M059J (cell line): ENCODE data around the gene ARFIP2. TPM values are rescaled to one million over a fixed set of nuclear protein-coding genes. Genes with fewer than 3 reads are reported as not detected.

Experiments
- DNase-seq: peaks from one replicate; pipeline ENCODE4 v3.0.0-alpha.2; 2012; ENCODE audit warnings: low read depth
- total RNA-seq: library from RNA; depleted of rRNA; stranded (reverse); fragments of >200 nt; shearing (Covaris generic); gene quantifications from 2 replicates; pipeline ENCODE4 v1.2.3, GENCODE V29; 2014

ARFIP2 gene
- total RNA-seq, 1 experiment from 2014 or later, result 84.0 TPM

DNA sequence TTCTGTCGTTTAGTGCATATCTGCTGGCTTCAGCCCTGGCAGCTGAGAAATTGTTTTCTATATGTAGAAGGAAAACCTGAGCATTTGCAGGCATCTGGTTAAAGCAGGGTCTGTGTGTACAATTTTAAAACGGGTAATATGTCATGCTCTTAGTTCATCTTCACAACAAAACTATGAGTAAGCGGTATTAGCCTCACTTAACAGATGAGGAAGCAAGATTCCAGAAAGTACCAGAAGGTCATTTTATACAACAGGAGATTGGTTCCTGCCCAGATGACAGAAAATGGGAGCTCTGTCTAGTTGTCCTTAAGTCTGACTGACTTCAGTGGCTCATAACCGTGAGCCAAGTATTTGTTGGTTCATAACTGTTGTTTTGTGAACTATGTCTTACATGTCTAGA lies 1.3 kb upstream of the ARFIP2 start:
- DNase-seq, result no peak

DNA sequence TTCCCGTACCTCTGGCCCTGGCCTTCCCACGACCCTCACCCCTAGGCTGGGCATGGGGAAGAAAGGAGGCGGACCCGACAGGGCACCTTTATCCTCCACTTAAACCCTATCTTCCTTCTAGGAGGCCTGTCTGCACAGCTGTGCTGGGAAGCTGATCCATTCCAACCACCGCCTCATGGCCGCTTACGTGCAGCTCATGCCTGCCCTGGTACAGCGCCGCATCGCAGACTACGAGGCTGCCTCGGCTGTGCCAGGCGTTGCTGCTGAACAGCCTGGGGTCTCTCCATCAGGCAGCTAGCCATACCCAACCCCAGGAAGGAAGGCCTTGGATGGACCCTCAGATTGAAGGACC lies 769 bp upstream of the ARFIP2 start:
- DNase-seq, result no peak

DNA sequence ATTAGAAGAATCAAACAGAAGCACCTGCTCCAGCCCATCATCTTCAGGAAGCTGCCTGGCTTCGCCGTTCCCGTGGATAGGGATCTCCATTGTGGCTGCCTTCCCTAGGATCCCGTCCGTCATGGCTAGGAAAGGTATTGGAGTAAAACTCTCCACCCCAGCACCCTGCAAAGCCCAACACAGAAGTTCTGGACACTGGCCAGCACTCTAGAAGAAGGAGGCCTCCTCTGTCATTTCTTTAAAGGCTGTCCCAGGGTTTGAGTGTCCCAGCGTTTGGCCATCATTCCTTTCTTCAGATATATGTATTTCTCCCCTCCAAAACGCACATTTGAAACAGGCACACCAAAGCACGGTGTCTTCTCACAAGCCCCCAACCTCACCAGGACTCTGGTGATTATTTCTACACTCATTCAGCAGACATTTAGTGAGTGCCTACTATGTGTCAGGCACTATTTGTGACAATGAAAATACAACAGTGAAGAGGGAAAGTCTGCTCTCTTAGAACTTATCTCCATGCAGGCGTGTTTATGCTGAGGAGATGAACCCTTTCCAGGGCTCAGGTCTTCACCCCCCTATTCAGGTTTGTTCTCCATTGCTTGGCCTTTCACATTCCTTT lies 724 bp downstream of the ARFIP2 start:
- no peak for DNase-seq

DNA sequence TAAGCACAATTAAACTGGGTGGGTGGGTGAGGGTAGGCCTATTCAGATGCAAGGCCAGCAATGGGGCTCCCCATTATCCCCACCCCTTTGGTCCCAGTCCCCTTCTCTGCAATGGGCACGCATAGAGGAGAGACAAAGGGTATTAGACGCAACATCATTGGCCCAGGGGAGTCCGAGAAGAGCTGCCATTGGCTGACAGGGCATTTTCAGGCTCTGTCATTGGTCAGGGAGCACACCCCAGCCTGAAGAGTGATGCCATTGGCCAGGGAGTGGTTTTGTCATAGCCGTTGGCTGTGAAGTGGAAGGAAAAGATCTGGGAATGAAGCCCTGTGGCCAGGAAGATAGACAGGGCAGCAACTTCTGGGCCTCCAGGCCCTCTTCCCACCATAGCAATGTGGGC lies 4.6 kb downstream of the ARFIP2 start:
- DNase-seq, result peak; percentile 13

DNA sequence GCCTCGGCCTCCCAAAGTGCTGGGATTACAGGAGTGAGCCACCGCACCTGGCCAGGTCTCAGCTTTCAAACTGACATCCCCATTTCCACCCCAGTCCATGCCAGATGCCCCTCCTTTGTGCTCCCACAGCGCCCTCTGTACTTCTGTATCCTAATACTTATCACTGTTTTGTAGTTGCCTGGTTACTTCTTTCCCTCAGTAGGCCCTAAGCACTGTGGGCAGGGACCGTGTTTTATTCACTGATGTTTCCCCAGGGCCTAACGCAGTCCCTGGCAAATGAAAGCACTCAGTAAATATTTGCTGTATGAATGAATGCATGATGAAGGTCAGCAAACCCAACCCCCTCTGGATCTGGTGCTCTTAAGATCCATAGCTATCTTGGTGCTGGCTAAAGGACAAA lies 5.2 kb downstream of the ARFIP2 start:
- peak; percentile 37 for DNase-seq

DNA sequence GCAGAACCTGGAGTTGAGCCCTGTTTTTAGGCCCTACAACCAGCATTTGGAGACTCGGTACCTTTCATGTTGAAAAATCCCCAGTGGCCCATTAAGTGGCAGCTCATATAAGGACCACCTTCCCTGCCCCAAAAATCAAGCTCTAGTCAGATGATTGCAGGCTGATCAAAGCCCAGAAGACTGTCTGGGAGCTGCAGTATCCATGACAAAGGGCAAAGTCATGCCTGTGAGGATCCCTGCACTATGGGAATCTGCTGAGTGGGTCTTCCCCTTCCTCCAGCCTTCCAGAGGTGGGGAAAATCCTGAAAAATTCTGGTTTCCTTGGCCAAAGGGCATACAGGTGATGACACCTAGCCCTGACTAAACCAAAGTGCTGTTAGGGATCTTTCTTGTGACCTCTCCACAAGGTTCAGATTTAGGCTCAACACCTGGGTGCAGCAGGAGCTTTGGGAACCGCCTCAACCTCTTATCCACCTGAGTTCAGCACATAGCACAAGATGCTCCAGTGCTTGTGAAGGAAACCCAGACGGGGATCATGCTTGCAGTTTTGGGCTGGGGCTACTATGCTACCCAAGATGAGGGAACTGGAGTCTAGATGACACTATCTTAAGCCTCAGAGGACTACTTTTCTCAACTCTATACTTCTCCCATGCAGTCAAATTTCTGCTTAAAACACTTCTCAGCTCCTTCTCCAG lies 6.2 kb downstream of the ARFIP2 start:
- DNase-seq, result peak; percentile 11

DNA sequence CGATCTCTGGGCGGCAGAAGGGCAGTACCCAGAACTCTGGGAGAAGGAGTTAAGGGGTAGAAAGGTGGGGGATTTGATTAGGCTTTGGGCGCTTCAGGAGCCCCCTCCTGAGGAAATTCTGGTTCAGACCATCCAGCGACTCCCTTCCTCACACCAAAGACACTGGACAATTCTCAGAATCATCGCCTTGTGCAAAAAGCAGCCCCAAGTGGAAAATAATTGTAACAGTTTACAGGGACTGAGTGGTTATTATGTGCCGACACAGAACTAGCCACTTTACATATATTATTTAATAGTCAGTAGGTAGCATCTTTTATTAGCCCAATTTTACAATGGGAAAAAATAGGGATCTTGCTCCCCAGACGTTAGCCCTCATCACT lies 6.7 kb downstream of the ARFIP2 start:
- no peak for DNase-seq

DNA sequence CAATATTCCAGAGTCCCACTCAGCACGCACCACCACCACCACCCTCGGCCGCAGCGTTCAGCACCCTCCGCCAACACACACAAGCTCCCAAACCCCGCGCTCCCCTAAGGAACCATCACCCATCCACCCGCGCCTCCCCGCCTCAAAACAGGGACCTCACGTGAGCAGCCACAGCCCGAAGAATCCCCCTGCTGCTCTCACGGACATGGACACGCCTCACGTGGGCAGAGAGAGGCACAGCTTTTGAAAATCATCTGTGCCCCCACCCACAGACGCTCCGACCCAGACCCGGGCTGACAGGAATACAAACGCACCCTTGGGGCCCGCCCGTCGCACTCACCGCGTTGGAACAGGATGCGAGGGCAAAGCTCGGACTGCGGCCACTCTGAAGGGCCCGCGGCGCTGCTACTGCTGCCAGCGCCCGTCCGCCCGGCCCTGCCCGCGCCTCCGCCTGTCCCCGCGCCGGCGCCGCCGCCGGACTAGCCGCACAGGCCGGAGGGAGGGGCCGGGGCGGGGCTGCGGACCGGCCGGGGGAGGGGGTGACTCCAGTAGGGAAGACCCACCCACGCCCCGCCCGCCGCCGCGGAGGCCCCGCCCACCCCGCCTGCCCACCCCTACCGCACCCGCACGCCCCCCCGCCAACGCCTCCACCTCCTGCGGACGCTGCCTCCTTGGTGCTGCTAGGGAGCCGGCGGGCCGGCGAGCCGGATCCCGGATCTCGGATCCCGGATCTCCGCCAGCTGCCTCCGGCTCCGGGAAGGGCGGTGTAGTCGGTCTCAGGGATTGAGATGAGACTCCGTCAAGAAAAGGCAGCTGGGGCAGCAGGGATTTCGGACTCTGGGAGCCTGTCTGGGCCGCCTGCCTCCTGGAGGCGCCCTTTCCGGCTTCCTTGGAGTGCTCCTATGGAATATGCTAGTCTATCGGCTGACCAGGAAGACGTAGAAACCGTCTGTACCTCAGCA lies 7.4 kb downstream of the ARFIP2 start, which contains the start of gene TRIM3:
Gene TRIM3, minus strand, starts transcription at position 491 of the 962 bp plus-strand sequence. CDS start 8,246 bp downstream, outside the sequence.
- peak; percentile 83 for DNase-seq

DNA sequence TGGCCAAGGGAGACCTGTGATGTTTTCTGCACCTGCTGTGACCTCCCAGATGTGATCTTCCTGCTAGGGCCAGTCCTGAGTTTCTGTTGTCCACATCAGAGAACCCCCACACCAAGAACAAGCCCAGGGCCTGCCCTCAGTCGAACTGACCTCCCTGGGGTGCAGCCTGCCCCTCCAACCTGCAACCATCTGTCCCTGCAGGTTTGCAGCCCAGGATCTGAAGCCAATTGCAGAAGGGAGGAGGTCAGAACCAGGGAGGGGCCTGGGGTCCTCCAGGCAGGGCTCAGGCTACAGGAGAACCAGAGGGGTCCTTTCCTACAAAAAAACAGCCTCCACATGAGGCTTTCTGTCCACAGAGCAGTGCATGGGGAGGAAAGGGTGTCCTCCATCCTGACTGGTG lies 8.2 kb downstream of the ARFIP2 start:
- no peak for DNase-seq

DNA sequence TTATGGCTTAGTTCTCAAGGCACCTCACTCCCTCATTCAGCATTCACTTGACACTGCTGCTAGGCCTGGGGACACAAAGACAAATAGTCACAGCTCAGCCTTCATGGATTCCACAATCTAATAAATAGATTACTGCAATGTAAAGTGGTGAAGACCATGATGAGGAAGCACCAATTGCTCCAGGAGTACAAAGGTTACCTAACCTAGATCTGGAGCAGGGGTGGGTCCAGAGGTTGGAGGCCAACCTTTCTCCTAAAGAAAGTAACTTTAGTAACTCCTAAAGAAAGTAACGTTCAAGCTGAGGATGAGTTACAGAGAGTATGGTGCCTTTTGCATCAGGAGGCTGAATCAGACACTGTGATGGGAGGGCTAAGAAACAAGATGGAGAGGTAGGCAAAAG lies 11.5 kb downstream of the ARFIP2 start:
- DNase-seq, result no peak

DNA sequence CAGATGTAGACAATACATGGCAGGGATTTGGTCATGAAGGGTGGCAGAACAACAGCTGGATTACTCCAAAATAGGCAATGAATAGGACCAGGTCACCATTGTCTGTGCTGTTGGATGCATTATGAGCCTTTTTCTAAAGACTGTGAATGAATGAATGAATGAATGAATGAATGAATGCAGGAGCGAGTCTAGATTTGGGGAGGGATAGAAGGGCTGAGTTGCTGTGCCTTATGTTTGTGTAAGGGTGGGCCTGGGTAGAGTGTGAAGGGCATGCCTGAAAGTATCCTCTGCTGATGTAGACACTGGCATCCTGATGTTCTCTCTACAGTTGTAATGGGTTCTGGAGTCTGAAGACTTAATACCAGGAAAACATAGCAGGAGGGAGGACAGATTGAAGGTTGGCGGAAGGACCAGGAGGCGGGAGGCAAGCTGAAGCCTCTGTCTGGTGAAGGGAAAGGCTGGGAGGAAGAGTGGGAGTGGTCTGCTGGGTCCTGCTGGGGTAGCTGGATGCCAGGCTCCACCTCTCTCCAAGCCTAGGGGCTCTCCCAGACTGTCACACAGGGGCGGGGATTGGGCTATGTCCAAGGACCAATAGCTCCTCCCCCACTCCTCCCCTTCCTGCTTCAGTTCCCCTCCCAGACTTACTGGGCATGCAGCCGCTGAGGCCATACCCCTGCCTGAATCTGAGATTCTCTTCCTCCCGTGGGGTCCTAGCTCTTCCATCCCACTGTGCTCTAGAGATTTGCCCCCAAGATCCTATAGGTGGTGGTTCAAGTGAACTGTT lies 12.2 kb downstream of the ARFIP2 start:
- DNase-seq, result peak; percentile 18

DNA sequence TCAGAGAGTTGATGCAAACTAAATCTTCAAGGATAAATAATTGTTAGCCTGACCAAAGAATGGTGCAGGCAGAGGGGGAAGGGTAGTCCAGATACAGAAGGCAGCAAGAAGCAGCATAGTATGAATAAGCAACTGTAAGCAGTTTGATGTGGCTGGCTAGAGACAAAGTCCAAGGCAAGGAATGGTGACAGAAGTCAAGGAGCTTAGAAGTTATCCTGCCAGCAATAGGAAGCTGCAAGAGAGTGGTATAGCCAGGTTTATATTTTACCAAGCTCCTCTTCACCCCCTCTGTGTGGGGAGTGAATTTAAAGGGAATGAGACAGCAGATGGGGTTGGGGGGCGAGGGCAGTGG lies 22.1 kb downstream of the ARFIP2 start:
- DNase-seq, result no peak

DNA sequence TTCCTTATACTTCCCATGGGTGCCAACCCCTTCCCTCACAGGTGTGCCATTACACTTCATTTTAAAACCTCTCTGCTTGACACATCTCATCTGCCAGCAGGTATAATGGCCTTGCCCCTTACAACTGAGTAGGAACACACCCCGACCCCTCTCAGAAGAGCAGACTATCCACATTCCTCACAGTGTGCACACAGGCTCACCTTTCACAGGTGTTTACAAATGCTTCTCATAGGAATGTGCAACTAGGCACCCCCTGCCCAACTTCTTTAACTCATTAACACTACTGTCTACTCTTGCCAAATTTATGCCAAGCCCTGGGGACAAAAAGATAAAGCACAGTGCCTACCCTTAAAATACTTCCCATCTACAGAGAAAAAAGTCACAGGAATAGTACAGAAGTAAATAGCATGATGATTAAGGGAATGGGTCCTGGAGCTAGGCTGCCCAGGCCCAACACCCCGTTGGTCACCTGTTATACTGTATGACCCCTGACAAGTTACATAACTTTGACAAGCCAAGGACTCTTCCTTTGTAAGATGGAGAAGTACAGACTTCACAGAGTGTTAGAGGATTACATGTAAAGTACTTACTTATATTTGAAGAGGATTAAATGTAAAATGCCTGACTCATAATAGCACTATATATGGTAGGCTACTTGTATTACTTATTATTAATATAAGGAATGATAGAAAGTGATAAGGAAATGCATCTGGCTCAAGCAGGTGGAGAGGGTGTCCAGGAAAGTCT lies 22.6 kb downstream of the ARFIP2 start:
- no peak for DNase-seq

DNA sequence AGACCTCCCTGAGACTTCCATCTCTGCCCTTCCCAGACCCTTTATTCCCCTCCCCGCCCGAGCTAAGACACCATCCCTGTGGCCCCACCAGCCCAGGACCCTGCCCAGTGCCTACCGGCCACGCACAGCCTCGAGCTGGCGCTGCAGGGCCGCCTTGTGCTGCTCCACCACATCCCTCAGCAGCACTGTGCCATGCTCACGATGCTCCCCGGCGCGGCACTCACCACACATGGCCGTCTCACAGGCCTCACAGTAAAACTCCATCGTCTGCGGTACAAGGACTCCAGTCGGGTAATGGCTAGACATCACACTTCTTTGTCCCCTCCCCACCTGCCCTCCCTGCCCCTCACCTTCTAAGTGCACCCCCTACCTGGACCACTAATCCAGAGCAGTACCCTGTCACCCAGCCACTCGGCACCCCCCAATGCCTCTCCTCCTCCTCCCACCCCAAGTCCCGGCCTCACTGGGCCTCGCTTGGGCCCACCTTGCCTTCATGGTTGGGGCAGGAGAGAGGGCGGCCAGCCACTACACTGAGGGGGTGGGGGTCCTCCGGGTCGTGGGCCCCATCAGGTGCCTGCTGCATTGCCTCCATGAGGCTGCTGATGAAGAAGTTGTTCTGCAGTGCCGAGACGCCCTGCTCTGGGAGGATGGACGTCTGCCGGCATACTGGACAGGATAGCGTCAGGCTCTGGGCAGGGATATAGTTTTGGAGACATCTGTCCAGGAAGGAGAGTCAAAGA lies 23.4 kb downstream of the ARFIP2 start:
- no peak for DNase-seq

DNA sequence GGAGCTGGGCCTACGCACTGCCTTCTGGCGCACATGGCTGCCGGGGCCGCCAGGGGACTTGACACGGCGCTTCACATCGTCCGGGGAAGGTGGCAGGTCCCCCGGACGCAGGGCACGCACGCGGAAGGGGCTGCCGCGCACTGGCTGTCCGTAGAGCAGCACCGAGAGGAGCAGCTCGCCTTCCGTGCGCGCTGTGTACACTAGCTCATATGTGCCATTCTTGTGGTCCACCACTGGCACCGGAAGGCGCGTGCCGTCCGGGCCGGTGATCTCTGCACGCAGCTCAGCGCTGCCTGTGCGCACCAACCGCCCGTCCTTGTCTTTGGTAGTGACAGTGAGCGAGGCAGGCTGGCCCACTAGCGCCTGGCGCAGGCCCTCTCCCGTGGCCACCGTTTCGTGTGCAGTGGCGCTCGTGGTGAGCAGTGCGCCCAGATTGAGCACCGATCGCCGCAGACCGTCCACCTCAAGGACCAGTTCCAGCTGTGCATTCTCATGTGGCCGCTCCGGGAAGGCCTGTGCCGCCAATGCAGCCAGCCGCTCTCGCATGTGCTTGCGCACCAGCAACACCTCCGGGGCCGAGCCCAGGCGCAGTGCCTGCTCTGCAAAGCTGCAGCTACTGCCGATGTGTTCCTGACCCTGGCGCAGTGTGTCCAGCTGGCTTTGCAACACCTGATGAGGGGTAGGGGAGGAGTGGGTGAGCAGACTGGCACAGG lies 24.6 kb downstream of the ARFIP2 start:
- no peak for DNase-seq

DNA sequence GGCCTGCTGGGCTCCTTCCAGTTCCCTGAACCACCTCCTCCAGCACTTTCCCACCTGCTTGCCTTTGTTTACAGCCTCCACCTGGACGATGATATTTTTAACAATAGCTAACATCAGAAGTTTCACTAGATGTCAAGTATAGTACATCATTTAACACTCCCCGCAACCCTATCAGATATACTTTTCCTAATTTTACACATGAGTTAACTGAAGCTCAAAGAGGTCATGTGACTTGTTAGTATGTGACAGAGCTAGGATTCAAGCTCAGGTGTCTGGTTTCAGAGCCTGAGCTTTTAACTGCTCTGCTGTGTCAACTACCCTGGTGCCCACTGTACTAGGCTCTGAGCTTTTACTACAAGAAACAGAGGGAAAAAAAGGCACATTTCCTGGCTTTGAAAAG lies 26.1 kb downstream of the ARFIP2 start:
- DNase-seq, result no peak

DNA sequence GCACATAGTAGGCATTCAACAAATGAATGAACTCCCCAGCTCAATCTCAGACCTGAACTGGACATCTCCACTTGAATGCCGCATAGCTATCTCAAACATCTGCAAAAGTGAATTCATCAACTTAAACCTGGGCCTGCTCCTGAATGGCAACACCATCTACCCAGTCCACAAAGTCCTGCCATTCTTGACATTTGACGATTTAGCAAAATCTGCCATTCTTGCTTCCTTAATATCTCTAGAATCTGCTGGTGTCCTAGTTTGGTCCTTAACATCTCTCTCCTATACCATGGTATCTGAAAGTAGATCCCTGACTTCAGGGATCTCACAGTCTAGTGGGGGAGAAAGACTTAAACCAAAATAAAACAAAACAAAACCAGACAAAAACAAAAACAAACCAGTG lies 28.0 kb downstream of the ARFIP2 start:
- no peak for DNase-seq

DNA sequence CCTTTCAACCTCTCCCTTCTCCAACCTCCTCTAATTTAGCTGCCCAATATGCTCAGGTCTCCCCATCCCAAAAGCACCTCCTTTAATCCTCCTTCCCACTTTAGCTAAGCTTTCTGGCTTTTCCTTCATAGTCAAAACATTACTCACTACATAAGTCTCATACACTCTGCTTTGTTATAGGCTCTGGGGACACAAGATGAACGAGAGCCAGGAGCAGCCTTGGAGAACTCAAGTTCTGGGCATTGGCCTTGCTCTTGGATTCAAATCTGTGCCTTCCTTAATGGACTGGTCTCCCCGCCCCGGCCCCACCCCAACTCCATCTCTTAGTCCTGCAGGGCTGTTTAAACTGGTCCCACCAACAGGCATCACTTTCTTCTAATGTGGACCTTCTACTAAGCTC lies 28.9 kb downstream of the ARFIP2 start:
- no peak for DNase-seq

DNA sequence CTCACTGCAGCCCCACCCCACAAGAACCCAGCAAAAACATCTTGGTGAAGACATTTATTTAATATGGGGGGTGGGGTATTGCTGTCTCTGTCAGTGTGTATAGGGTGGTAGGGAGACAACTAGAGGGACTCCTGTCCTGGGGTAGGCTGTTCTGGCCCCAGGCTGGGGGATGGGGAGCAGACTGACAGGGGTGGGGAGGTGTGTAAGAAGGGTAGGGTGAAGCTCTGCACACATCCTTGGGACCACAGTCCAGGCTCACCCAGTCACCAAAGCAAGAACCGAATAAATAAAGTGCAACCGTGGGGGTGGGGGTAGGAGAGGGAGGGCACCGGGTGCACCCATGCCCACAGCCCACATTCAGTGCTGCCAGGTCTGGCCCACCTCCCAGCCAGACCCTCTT lies 32.6 kb downstream of the ARFIP2 start:
- no peak for DNase-seq
